RWPE2 (cell line): ENCODE results near the gene ACTR3C.
"Not testable (repeated sequence)": the region's sequence is repeated elsewhere in the genome, so short reads cannot be mapped to it uniquely, and the experiment has no call there.

Experiments used
- ATAC-seq: fragments of 200-7000 bp; cut with Tn5 transposase; 3 replicates; pipeline ENCODE4 v1.9.1; 2021; ENCODE audit warnings: low read depth
- DNase-seq: peaks from one replicate; pipeline ENCODE4 v3.0.0-alpha.2; 2020; ENCODE audit warnings: low spot score
- H3K27ac ChIP-seq: fragments of 450-650 bp; 2 replicates; pipeline ENCODE4 v1.5.1; 2017; ENCODE audit warnings: mild to moderate bottlenecking; ENCODE audit not compliant: poor library complexity, severe bottlenecking
- H3K27me3 ChIP-seq: fragments of 250-450 bp; sonication (Bioruptor Pico); 2 replicates; pipeline ENCODE4 v1.5.1; 2021; ENCODE audit warnings: mild to moderate bottlenecking, moderate library complexity; ENCODE audit not compliant: insufficient read depth, poor library complexity, severe bottlenecking
- H3K36me3 ChIP-seq: fragments of 250-450 bp; sonication (Bioruptor Pico); 2 replicates; pipeline ENCODE4 v1.5.1; 2020; ENCODE audit warnings: low read depth, mild to moderate bottlenecking, moderate library complexity
- H3K4me1 ChIP-seq: fragments of 250-450 bp; sonication (Bioruptor Pico); 2 replicates; pipeline ENCODE4 v1.5.1; 2021; ENCODE audit warnings: mild to moderate bottlenecking, moderate library complexity; ENCODE audit not compliant: insufficient read depth, poor library complexity, severe bottlenecking
- H3K4me3 ChIP-seq: fragments of 250-450 bp; sonication (Bioruptor Pico); 2 replicates; pipeline ENCODE4 v1.5.1; 2021; ENCODE audit warnings: mild to moderate bottlenecking, moderate library complexity; ENCODE audit not compliant: severe bottlenecking
- H3K9me3 ChIP-seq: fragments of 250-450 bp; sonication (Bioruptor Pico); 2 replicates; pipeline ENCODE4 v1.5.1; 2021; ENCODE audit warnings: mild to moderate bottlenecking, moderate library complexity; ENCODE audit not compliant: severe bottlenecking

Gene ACTR3C

GRCh38 chr7:150205866-150206265, 117.5 kb downstream of the ACTR3C start:
- H3K27me3 ChIP-seq, H3K4me3 ChIP-seq, ATAC-seq, DNase-seq, H3K9me3 ChIP-seq, H3K36me3 ChIP-seq, H3K4me1 ChIP-seq, H3K27ac ChIP-seq: not testable (repeated sequence)

GRCh38 chr7:150204577-150204976, 118.8 kb downstream of the ACTR3C start:
- H3K4me3 ChIP-seq, H3K9me3 ChIP-seq, H3K27ac ChIP-seq, H3K36me3 ChIP-seq, H3K4me1 ChIP-seq, ATAC-seq, DNase-seq, H3K27me3 ChIP-seq: not testable (repeated sequence)

GRCh38 chr7:150202894-150203293, 120.5 kb downstream of the ACTR3C start:
- H3K36me3 ChIP-seq, H3K27me3 ChIP-seq, H3K27ac ChIP-seq, ATAC-seq, DNase-seq, H3K4me3 ChIP-seq, H3K4me1 ChIP-seq, H3K9me3 ChIP-seq: not testable (repeated sequence)
